ENCODE measurements around the gene MTCP1. TPM values are rescaled to one million over a fixed set of nuclear protein-coding genes. Genes with fewer than 3 reads are reported as not detected.

Gene MTCP1
- total RNA-seq, 3 donors from 2014 or later, result 3.4 to 5.5 (median 5.1) TPM

DNA sequence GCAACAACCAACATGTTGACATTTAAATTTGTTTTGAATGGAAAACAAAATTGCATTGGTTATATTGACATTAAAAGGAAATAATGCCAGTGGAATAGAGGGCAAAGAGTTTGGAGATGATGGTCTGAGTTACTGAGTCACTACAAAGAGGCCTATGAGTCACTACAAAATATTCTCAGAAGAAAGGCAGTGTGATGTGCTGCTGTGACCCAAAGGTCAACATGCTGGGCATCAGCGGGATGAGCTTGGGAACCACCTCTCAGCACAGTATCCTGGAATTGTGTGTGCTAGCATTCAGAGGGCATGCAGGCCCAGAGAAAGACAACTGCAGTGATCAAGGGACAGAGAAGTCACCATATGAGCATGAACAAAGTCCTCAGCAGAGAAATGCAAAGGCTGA is 2.8 kb downstream of the MTCP1 start:
- Mint-ChIP-seq H3K4me3 (no peak overlapping the region), H3K9me3 (no peaks in the 10 kb centered on the region), H3K36me3 (ENCODE audit: insufficient read depth) (peaks cover 4% of the 10 kb centered on the region), H3K4me1 (ENCODE audit: low read depth) (peaks cover 30% of the 10 kb centered on the region), H3K27me3 (ENCODE audit: low read depth) (no peaks in the 10 kb centered on the region)
- ATAC-seq, result no peak
- DNase-seq, result no peak

DNA sequence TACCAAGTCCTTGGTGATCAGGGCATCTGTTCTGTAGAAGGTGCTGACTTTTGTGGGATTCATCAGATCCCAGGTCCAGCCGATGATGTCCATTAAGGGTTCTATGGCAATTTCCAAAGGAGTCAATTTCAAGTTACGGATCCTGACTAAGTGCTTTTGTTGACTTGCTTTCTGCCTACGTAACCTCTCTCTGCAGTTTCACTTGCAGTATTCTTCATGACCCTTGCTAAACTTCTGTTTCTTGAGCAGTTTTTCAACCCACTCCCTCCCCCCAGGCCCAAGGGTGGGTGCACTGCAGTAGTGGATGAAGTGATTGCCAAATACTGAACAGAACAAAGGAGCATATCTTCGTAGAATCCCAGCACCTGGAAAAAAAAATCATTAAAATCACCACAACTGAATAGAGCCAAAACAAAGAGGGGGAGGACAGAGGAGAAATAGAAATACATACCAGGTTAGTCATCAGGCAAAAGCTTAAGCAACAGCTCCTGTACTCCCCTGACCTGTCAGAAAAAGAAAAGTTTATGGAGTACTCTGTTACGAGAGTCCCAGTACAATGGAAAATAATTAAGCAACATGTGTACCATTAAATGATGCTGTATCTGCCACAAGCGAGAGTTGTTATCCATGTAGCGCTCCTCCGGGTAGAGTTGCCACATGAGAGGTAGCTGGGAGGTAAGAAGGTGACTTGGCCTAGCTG is 5.8 kb downstream of the MTCP1 start:
- ATAC-seq (no peak), DNase-seq (no peak)
- Mint-ChIP-seq H3K4me1 (ENCODE audit: low read depth) (peaks cover 20% of the 10 kb centered on the region), H3K36me3 (ENCODE audit: insufficient read depth) (peaks cover 5% of the 10 kb centered on the region), H3K9me3 (no peaks in the 10 kb centered on the region), H3K27me3 (ENCODE audit: low read depth) (no peaks in the 10 kb centered on the region), H3K4me3 (no peak overlapping the region)

DNA sequence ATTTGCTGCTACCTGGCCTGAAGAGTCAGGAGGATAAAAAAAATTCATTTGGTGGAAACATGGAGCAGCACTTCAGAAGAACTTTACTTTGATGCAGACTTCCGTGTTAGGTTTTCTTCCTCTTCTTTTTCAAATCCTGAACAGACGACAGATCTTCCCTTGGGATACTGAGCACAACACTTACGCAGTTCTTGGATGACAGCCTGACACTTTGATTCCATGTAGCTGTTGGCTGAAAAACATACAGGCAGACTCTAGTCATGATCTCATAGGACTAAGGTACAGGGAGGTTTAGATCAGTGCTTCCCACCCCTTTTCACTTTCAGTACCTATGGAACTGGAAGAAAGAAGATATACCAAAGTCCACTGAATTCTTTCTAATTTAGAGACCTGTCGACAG is 9.2 kb downstream of the MTCP1 start:
- no peaks in the 10 kb centered on the region for H3K9me3 Mint-ChIP-seq
- no peaks in the 10 kb centered on the region for H3K27me3 Mint-ChIP-seq (ENCODE audit: low read depth)
- H3K4me1 Mint-ChIP-seq (ENCODE audit: low read depth), result peaks cover 10% of the 10 kb centered on the region
- H3K4me3 Mint-ChIP-seq, result no peak overlapping the region
- no peak for DNase-seq
- ATAC-seq, result no peak
- H3K36me3 Mint-ChIP-seq (ENCODE audit: insufficient read depth), result peaks cover 4% of the 10 kb centered on the region

DNA sequence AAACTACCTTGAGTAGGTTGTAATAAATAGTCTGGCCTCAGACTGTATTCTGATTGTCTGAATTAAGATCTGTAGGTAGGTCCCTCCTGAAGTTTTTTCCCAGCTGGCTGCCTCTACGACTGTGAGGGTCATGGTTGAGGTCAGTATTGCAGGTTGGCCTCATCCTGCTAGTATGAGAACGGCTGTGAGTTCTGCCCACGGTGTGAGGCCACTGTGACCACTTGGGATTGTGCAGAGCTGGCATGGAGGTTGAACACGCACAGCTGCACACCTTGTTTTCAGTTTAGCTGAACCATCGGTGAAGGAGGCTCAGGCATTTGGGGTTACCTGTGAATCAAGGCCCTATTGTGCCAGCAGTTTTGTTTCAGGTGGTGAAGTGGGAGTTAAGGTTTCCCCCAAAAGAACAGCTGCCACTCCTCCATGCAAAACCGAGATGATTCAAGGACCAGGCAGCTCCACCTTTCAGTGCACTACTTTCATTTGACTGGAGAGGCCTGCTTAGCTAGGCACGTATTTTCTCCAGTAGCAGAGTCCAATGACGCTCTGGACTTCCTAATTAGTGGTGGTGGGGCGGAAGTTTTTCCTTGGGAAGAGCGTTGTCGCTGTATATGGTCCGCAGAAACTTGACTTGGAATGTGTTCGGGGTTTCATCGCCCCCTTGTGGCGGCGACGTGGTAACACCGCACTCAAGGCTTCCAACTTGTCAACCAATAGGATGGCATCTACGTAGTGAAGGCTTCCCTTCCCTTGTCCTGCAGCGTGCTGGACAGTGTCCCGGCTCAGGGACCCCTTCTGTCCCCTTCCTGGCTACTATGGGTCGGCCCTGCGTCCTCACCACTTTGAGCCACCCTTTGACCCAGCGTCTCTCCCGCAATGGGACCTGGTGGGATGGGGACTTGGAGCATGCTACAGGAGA is 13.8 kb downstream of the MTCP1 start:
- Mint-ChIP-seq H3K4me3 (peak overlapping the region; percentile 45), H3K27me3 (ENCODE audit: low read depth) (no peaks in the 10 kb centered on the region), H3K9me3 (no peaks in the 10 kb centered on the region), H3K4me1 (ENCODE audit: low read depth) (peaks cover 23% of the 10 kb centered on the region), H3K36me3 (ENCODE audit: insufficient read depth) (peaks cover 15% of the 10 kb centered on the region)
- ATAC-seq, result peak; percentile 76 to 83
- peak; percentile 41 for DNase-seq

DNA sequence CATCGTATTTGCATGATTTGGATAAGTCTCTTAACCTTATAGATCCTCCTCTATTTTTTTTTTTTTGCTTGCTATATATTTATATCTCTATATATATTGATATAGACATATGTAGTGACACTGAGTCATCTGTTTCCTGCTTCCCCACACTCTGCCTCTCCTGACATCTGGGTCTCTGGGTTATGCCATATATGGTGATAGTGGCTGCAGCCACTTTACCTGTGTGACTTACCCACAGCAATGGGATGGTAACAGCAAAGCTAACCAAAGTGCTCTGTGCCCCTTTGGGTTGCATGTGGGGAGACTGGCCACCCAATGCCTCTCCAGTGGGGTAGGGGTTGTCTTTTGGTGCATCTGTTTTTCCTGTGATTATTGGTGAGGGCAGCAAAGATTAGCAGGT is 14.5 kb downstream of the MTCP1 start:
- H3K4me3 Mint-ChIP-seq, result no peak overlapping the region
- no peaks in the 10 kb centered on the region for H3K27me3 Mint-ChIP-seq (ENCODE audit: low read depth)
- ATAC-seq (no peak), DNase-seq (no peak)
- H3K36me3 Mint-ChIP-seq (ENCODE audit: insufficient read depth), result peaks cover 18% of the 10 kb centered on the region
- H3K4me1 Mint-ChIP-seq (ENCODE audit: low read depth), result peaks cover 24% of the 10 kb centered on the region
- H3K9me3 Mint-ChIP-seq, result no peaks in the 10 kb centered on the region

DNA sequence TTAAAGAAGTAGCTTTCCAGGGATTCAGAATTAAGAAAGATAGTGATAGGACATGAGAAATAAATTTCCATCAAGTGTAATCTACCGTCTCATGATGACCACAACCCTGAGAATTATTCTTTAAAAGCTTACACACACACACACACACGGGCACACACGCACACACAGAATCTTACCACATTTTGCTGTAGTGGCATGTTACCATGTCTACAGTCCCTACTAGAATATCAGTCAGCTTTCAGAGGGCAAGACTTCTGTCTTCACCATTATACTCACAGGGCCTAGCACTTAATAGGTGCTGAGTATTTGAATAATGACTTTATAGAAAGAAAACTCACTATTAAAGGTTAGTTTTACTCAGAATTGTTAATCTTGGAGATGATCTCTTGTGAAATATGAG is 15.4 kb downstream of the MTCP1 start:
- H3K27me3 Mint-ChIP-seq (ENCODE audit: low read depth), result no peaks in the 10 kb centered on the region
- no peak for DNase-seq
- ATAC-seq, result no peak
- H3K36me3 Mint-ChIP-seq (ENCODE audit: insufficient read depth), result peaks cover 20% of the 10 kb centered on the region
- peaks cover 32% of the 10 kb centered on the region for H3K4me1 Mint-ChIP-seq (ENCODE audit: low read depth)
- no peaks in the 10 kb centered on the region for H3K9me3 Mint-ChIP-seq
- no peak overlapping the region for H3K4me3 Mint-ChIP-seq

DNA sequence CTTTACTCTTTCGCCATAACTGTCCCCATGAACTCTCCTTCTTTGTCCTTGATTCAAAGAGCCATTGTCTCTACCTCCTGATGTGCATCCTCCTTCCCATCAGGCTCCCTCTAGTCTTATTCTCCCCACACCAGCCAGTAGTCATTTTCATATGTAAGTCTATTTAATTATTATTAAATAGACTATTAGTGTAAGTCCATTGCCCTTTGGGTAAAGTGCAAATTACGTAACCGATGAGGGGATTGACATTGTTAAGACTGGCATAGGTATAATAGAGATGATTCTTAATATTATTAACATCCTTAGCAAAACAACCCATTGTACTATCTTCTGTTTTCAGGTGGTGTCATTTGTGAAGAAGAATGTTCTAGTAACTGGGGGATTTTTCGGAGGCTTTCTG is 16.7 kb downstream of the MTCP1 start:
- Mint-ChIP-seq H3K4me1 (ENCODE audit: low read depth) (peaks cover 40% of the 10 kb centered on the region), H3K4me3 (no peak overlapping the region), H3K27me3 (ENCODE audit: low read depth) (no peaks in the 10 kb centered on the region), H3K36me3 (ENCODE audit: insufficient read depth) (peaks cover 20% of the 10 kb centered on the region), H3K9me3 (no peaks in the 10 kb centered on the region)
- DNase-seq (no peak), ATAC-seq (no peak)

DNA sequence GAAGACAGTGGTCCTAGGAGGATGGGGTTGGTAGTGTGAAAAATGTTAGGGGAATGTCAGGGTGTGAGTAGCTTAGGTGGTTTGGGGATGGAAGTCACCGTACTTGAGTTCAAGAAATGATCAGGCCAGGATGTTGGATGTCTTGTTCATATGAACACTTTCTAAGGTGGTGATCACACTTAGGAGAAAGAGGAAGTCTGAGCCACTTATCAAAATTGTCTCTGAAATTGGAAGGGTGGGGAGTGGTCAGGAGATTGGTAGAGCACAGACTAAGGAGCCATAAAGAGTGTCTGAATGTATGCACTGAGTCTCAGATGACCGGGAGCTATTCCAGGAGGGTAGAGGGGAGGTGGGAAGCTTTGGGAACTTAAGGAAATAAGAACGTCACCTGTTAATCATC is 17.3 kb downstream of the MTCP1 start:
- ATAC-seq, result no peak
- no peaks in the 10 kb centered on the region for H3K9me3 Mint-ChIP-seq
- no peak overlapping the region for H3K4me3 Mint-ChIP-seq
- peaks cover 23% of the 10 kb centered on the region for H3K36me3 Mint-ChIP-seq (ENCODE audit: insufficient read depth)
- no peaks in the 10 kb centered on the region for H3K27me3 Mint-ChIP-seq (ENCODE audit: low read depth)
- DNase-seq, result no peak
- H3K4me1 Mint-ChIP-seq (ENCODE audit: low read depth), result peaks cover 46% of the 10 kb centered on the region

DNA sequence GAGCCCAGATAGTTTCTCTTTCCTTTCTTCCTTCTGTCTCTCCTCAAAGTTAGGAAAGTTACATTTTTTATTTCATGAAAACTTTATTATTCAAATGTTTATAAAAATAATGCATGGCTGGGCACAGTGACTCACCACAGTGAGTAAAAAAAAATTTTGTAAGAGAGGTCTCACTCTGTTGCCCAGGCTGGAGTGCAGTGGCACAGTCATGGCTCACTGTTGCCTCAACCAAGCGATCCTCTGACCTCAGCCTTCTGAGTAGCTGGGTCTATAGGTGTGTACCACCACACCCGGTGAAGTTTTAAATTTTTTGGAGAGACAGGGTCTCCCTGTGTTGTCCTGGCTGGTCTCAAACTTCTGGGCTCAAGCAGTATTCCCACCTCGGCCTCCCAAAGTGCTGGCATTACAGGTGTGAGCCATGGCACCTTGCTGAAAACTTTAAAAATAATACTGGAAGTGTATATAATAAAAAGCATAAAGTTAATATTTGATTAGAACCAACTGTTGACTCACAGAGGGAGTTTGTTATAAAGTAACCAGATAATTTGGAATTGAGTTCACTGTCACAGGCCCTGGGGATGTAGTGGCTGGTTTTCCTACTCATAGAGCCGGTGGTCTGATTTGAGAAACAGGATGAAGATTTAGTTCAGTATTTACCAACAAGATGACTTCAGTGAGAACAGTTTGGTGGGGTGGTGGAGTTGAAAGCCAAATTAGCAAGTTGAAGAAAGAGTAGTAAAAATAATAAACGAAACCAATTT is 18.0 kb downstream of the MTCP1 start:
- peaks cover 27% of the 10 kb centered on the region for H3K36me3 Mint-ChIP-seq (ENCODE audit: insufficient read depth)
- H3K4me1 Mint-ChIP-seq (ENCODE audit: low read depth), result peaks cover 47% of the 10 kb centered on the region
- H3K4me3 Mint-ChIP-seq, result no peak overlapping the region
- no peaks in the 10 kb centered on the region for H3K27me3 Mint-ChIP-seq (ENCODE audit: low read depth)
- no peak for ATAC-seq
- no peaks in the 10 kb centered on the region for H3K9me3 Mint-ChIP-seq
- DNase-seq, result no peak

DNA sequence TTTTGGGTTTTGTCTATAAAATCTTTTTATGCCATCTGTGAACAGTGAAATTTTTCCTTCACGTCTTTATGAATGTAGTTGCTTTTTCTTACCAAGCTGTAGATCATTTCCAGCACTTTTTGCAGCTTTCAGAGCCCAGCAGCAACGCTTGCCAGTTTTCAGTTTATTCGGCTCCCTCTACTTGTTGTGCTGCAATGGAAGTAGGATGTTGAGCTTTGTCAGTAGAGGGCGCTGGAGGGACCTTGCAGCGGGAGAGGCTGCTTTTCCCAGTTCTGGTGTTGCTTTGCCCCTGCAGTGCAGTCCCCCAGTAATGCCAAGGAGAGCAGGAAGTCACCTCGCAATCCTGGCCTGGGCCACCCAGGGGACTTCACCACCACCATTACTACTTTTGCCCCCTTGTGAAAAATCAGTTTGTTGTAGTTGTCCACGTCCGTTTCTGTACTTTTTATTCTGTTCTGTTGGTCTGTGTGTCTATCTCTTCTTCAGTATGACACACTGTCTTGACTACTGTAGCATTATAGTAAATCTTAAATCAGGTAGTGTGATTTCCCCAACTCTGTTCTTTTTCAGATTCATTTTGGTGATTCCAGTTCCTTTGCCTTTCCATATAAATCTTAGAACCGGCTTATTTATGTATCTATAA is 21.8 kb downstream of the MTCP1 start:
- H3K9me3 Mint-ChIP-seq, result no peaks in the 10 kb centered on the region
- peaks cover 30% of the 10 kb centered on the region for H3K4me1 Mint-ChIP-seq (ENCODE audit: low read depth)
- peak; percentile 40 for DNase-seq
- peak overlapping the region; percentile 11 for H3K4me3 Mint-ChIP-seq
- peaks cover 35% of the 10 kb centered on the region for H3K36me3 Mint-ChIP-seq (ENCODE audit: insufficient read depth)
- H3K27me3 Mint-ChIP-seq (ENCODE audit: low read depth), result no peaks in the 10 kb centered on the region
- ATAC-seq, result no peak

DNA sequence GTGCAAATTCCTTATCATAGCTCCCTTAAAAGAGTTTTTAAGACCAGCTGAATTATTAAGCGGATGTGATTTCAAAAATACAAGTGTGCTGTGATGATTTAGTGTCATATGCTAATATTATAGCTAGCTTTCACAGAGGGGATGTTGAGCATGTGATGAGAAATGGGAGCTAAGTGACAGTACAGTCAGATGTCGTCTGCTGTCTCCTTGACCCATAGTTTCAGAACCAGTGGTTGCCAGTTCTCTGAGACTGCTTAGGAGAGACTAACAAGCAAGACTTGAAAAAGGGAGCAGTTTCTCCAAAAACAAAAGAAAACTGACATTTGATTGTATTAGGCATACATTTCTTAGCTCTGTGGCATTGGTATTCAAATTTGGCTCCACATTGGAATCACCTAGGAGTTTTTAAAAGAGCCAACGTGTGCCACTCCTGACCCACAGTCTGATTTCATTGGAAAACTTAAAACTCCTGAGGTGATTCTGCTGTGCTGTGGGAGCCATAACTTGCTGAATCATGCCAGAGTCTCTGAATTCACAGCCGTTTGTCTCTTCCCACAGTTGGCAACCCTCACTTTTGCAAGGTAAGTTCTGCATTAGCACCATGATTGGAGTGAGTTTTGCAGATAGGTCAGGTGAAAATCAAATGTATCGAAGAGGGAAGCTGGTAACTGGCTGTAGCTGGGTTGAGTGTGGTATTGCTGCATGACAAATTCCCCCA is 24.0 kb downstream of the MTCP1 start:
- Mint-ChIP-seq H3K4me1 (ENCODE audit: low read depth) (peaks cover 24% of the 10 kb centered on the region), H3K27me3 (ENCODE audit: low read depth) (no peaks in the 10 kb centered on the region), H3K4me3 (no peak overlapping the region), H3K36me3 (ENCODE audit: insufficient read depth) (peaks cover 23% of the 10 kb centered on the region), H3K9me3 (no peaks in the 10 kb centered on the region)
- ATAC-seq, result no peak
- DNase-seq, result no peak

DNA sequence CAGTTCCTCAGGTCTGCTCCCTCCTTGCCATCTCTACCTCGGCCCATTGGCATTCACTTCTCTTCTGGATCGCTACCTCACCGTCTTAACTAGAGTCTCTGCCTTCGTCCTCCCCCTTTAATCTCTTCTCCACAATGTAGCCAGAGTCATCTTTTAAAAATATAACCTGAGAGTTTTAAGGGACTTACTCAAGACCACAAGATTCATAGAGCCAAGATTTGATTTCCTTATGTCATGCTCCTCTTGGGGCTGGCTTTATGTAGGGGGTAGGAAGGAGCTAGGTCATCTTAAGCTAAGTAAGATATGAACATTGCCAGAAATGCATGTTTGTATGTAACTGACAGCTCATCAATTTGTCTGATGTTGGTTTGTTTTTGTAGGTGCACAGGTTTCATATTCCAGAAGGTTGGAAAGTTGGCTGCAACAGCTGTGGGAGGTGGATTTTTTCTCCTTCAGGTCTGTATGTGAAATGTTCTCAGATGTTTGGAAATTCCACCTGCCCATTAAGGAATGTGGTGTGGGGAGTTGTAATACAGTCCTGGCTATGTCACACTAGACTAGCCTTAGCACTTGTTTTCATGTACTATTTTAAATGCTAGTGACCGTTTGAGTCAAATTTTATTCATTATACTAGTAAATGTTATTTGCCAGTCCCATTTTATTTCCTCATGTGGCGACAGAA is 24.7 kb downstream of the MTCP1 start:
- Mint-ChIP-seq H3K4me1 (ENCODE audit: low read depth) (peaks cover 21% of the 10 kb centered on the region), H3K36me3 (ENCODE audit: insufficient read depth) (peaks cover 16% of the 10 kb centered on the region), H3K9me3 (no peaks in the 10 kb centered on the region), H3K4me3 (no peak overlapping the region), H3K27me3 (ENCODE audit: low read depth) (no peaks in the 10 kb centered on the region)
- ATAC-seq, result no peak
- DNase-seq, result no peak

DNA sequence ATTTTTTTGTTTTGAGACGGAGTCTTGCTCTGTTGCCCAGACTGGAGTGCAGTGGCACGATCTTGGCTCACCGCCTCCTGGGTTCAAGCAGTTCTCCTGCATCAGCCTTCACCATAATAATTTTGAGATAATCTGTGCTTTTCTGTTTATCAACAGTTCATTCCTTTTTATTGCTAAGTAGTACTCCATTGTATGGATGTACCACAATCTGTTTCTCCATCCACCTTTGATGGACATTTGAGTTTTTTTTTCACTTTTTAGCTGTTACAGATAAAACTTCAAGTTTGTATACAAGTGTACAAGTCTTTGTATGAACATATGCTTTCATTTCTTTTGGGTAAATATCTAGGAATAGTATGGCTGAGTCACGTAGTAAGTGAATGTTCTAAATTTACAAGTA is 35.2 kb downstream of the MTCP1 start:
- H3K4me1 Mint-ChIP-seq (ENCODE audit: low read depth), result peaks cover 29% of the 10 kb centered on the region
- DNase-seq, result no peak
- no peak overlapping the region for H3K4me3 Mint-ChIP-seq
- peaks cover 34% of the 10 kb centered on the region for H3K36me3 Mint-ChIP-seq (ENCODE audit: insufficient read depth)
- peaks cover 6% of the 10 kb centered on the region for H3K9me3 Mint-ChIP-seq
- no peaks in the 10 kb centered on the region for H3K27me3 Mint-ChIP-seq (ENCODE audit: low read depth)
- no peak for ATAC-seq
